ENCODE results near the gene PRM1.

PRM1 gene

GRCh38 chr16:11327277-11328171, 46.4 kb upstream of the PRM1 start:
- TF ChIP-seq, protein P1, sequence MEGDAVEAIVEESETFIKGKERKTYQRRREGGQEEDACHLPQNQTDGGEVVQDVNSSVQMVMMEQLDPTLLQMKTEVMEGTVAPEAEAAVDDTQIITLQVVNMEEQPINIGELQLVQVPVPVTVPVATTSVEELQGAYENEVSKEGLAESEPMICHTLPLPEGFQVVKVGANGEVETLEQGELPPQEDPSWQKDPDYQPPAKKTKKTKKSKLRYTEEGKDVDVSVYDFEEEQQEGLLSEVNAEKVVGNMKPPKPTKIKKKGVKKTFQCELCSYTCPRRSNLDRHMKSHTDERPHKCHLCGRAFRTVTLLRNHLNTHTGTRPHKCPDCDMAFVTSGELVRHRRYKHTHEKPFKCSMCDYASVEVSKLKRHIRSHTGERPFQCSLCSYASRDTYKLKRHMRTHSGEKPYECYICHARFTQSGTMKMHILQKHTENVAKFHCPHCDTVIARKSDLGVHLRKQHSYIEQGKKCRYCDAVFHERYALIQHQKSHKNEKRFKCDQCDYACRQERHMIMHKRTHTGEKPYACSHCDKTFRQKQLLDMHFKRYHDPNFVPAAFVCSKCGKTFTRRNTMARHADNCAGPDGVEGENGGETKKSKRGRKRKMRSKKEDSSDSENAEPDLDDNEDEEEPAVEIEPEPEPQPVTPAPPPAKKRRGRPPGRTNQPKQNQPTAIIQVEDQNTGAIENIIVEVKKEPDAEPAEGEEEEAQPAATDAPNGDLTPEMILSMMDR (IDR thresholded peaks at IDR 0.05; ENCODE audit: low read depth, low read length, missing control alignments), result no peak
- H3K4me3 ChIP-seq (ENCODE audit: low read depth, low read length), result peak overlapping the region; percentile 22
- DNase-seq (ENCODE audit: low read depth), result no peak

GRCh38 chr16:11326737-11327276, 45.7 kb upstream of the PRM1 start:
- H3K4me3 ChIP-seq (ENCODE audit: low read depth, low read length), result no peak overlapping the region; the same call in 1 of the 2 replicates
- DNase-seq (ENCODE audit: low read depth), result no peak
- TF ChIP-seq, protein P1 (IDR thresholded peaks at IDR 0.05; ENCODE audit: low read depth, low read length, missing control alignments), result no peak

GRCh38 chr16:11326084-11326736, 45.1 kb upstream of the PRM1 start:
- no peak overlapping the region for H3K4me3 ChIP-seq (ENCODE audit: low read depth, low read length)
- DNase-seq (ENCODE audit: low read depth), result no peak
- TF ChIP-seq, protein P1 (IDR thresholded peaks at IDR 0.05; ENCODE audit: low read depth, low read length, missing control alignments), result no peak

GRCh38 chr16:11325404-11326083, 44.4 kb upstream of the PRM1 start:
- no peak for DNase-seq (ENCODE audit: low read depth)

GRCh38 chr16:11323551-11324336, 42.6 kb upstream of the PRM1 start:
- TF ChIP-seq, protein P1 (IDR thresholded peaks at IDR 0.05; ENCODE audit: low read depth, low read length, missing control alignments), result no peak
- no peak for DNase-seq (ENCODE audit: low read depth)
- no peak overlapping the region for H3K4me3 ChIP-seq (ENCODE audit: low read depth, low read length)

More at GRCh38 chr16:11325404-11326083, 44.4 kb upstream of the PRM1 start:
- H3K4me3 ChIP-seq (ENCODE audit: low read depth, low read length), result no peak overlapping the region
- TF ChIP-seq, protein P1 (IDR thresholded peaks at IDR 0.05; ENCODE audit: low read depth, low read length, missing control alignments), result no peak

DNA sequence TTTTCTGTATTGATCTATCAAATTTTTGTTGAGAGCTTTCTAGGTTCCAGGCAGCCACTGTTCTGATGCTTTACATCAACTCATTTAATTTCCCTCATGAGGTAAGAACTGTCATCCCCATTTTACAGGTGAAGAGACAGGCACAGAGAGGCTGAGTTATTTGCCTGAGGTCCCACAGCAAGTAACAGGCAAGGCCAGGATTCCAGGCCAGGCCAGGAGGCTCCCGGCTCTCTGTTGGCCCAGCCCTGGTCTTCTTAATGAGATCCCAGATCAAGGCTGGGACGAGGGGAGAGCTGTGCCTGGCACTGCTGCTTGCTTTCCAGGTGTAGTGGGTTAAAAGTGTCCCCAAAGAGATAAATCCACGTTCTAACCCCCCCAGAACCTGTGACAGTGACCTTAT, 41.7 kb upstream of the PRM1 start:
- H3K4me3 ChIP-seq (ENCODE audit: low read depth, low read length), result no peak overlapping the region
- TF ChIP-seq, protein P1 (IDR thresholded peaks at IDR 0.05; ENCODE audit: low read depth, low read length, missing control alignments), result no peak
- DNase-seq (ENCODE audit: low read depth), result no peak
